NCI-H1092 (cell line): ENCODE data around the gene DNHD1.
"Not testable (repeated sequence)": the region's sequence is repeated elsewhere in the genome, so short reads cannot be mapped to it uniquely, and the experiment has no call there.

Source experiments
- DNase-seq: peaks from one replicate; lab custom pipeline; 2025; lab: John Stamatoyannopoulos, UW

The DNHD1 gene

DNA sequence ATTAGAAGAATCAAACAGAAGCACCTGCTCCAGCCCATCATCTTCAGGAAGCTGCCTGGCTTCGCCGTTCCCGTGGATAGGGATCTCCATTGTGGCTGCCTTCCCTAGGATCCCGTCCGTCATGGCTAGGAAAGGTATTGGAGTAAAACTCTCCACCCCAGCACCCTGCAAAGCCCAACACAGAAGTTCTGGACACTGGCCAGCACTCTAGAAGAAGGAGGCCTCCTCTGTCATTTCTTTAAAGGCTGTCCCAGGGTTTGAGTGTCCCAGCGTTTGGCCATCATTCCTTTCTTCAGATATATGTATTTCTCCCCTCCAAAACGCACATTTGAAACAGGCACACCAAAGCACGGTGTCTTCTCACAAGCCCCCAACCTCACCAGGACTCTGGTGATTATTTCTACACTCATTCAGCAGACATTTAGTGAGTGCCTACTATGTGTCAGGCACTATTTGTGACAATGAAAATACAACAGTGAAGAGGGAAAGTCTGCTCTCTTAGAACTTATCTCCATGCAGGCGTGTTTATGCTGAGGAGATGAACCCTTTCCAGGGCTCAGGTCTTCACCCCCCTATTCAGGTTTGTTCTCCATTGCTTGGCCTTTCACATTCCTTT lies 16.7 kb upstream of the DNHD1 start:
- no peak for DNase-seq

DNA sequence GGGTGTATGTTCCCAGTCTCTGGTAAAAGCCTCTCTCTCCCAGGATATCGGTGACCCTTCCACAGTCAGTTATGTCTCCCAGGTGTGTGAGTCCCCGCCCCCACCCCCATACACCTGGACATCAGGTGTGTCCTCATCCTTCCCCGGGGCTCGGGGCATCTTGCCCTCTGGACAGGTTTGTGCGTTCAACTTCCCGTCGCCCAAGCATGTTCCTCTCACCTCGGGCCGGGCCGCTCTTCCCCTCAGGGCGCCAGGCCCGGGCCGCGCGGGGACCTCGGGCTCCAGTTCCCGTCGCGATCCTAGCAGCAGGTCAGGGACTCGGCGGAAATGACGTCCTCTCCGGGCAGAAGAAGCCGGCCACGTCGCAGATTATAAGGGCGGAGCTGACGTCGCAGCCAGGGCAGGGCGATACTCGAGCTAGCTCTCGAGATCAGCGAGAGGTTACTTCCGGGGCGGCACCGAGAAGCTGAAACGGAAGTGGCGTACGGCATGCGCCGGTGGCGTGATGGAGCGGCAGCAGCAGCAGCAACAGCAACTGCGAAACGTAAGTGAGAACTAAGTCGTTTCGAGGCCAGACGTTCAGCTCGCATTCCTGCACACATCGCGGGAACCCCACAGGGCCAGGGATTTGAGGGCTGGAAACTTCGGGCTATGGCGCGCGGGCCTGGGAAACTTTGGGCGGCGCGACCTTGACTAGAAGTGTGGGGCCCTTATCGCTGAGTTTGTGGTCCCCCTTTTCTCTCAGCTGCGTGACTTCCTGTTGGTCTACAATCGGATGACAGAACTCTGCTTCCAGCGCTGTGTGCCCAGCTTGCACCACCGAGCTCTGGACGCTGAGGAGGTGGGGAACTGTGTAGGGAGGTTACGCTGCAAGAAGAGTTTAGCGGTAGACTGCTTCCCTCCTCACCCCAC lies 15.8 kb upstream of the DNHD1 start, which contains the start of the genes ARFIP2 and TIMM10B:
ARFIP2 (minus strand) TSS at position 320 of the 912 bp plus-strand sequence. CDS start 910 bp downstream, outside the sequence.
TIMM10B (plus strand) TSS at position 490 of the 912 bp plus-strand sequence; CDS start at position 506, 16 bp downstream.
- DNase-seq = peak; percentile 97

DNA sequence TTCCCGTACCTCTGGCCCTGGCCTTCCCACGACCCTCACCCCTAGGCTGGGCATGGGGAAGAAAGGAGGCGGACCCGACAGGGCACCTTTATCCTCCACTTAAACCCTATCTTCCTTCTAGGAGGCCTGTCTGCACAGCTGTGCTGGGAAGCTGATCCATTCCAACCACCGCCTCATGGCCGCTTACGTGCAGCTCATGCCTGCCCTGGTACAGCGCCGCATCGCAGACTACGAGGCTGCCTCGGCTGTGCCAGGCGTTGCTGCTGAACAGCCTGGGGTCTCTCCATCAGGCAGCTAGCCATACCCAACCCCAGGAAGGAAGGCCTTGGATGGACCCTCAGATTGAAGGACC lies 15.2 kb upstream of the DNHD1 start:
- no peak for DNase-seq

DNA sequence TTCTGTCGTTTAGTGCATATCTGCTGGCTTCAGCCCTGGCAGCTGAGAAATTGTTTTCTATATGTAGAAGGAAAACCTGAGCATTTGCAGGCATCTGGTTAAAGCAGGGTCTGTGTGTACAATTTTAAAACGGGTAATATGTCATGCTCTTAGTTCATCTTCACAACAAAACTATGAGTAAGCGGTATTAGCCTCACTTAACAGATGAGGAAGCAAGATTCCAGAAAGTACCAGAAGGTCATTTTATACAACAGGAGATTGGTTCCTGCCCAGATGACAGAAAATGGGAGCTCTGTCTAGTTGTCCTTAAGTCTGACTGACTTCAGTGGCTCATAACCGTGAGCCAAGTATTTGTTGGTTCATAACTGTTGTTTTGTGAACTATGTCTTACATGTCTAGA lies 14.6 kb upstream of the DNHD1 start:
- no peak for DNase-seq

DNA sequence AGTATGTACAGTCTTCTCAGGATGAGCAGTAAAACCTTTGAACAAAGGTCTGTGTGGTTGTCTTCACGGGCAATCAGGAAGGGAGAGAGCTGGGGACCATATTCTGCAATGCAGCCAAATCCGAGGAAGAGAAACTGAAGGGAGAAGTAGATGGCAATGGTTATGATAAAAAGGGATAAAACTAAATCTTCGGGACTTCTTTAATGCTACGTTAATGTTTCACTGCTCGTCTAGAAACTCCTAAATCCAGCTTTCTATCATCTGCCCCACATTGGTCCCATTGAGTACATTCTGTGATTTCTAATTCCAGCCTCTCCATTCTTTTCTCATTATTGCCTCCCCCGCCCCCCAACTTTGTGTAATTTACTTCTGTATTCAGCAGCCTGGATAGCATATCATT lies 14.1 kb upstream of the DNHD1 start:
- no peak for DNase-seq

DNA sequence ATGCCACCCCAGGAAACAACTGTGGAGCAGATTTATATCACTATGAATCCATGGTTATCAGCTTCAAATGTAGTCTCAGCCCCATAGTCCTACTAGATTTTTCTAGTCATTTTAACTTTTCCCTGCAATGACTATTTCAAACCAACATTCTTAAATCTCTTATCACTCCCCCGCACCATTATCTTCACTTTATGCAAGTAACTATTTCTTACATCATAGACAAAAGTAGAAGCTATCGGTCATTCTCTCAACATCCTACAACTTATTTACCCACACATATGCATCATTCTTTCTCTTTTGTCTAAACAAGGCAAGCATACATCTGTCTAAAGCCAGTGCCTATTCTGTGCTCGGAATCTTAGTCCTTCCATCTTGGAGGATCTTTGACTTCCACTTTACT lies 11.4 kb upstream of the DNHD1 start:
- DNase-seq = no peak

DNA sequence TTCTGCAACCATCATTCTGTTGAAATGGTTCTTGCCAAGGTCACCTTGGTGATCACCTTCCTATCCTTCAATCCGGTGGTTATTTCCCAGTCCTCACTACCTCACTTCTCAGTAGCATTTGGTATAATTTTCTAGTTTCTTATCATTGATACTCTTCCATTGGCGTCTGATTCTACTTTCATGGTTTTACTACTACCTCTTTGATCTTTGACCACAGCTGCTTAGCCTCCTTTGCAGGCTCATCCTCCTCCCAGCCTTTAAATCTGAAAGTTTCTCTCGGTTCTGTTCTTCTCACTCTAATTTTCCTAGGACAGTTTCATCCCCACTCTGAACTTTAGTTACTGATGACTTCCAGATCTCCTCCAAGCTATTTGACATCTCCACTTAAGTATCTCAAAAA lies 10.8 kb upstream of the DNHD1 start:
- DNase-seq = no peak

DNA sequence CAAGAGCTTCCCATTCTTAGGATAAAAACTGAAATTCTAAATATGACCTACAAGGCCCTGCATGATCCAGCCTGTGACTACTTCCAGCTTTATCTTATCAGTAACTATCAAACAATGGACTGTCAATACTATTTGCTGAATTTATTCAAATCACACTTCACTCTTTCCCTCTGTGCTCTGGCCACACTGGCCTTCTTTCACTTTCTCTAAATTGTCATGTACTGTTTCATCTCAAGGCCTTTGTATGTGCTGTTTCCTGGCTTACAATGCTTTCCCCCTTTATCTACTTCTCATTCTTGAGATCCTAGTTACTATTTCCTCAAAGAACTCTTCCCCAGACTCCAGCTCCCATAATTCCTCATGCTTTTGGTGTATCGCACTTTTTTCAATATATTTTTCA lies 10.1 kb upstream of the DNHD1 start:
- DNase-seq = no peak

DNA sequence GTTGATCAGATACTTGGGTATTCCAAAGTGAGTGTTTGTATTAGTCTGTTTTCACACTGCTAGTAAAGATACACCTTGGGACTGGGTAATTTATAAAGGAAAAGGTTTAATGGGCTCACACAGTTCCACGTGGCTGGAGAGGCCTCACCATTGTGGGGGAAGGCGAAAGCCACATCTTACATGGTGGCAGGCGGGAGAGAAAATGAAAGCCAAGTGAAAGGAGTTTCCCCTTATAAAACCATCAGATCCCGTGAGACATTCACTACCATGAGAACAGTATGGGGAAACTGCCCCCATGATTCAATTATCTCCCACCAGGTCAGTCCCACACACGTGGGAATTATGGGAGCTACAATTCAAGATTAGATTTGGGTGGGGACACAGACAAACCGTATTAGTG lies 8.7 kb upstream of the DNHD1 start:
- no peak for DNase-seq

DNA sequence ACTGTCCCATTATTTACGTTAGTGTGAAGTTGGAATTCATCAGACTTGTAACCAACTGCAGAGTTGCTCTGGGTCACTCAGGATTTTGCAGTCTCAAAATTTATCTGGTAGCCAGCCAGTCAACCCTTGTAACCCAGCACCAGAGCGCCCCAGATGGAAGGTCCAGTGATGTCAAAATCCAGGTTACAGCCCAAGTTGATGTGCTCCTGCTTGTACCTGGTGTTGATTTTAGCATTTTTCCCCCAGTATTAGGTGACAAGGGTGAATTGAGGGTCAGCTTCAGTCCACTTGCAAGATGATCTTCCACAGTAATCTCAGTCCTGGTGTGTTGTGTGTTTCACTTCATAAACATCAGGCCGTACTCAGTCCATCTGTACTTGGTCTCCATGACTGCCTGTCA lies 8.3 kb upstream of the DNHD1 start:
- DNase-seq = no peak

DNA sequence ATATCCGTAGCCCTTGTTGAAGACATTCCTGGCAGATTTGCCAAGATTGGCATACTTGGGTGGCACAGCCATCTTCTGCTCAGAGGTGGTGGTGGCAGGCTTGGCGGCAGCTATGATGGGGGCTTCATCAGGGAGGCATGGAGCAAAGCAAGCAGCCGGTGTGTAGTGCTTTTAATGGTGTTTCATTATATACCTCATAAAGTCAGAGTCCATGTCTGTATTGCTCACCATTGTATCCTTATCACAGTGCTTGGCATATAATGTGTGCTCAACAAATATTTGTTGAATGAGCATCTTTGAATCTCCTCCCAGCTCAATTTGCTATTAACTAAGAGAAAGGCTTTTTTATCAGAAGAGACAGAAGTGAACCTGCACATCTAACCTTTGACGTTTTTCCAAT lies 7.8 kb upstream of the DNHD1 start:
- no peak for DNase-seq

DNA sequence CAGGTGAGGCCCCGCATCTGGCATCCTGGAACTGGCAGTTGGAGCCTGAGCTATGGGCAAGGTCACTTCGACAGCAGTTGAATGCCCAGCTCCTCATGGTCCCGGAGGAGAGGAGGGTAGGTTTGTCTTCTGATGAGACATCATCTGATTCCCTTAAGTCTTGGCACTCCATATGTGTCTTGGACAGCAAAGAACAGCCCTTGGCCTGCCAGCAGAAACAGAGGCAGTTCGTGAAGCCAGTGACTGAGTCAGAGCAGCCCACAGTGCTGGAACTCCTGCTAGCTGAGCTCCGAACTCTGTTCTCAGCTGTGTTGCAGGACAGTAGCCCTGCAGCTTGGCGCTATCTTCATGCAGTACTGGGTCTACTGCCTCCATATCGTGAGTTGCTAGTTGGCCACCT lies 1.0 kb downstream of the DNHD1 start:
- no peak for DNase-seq

DNA sequence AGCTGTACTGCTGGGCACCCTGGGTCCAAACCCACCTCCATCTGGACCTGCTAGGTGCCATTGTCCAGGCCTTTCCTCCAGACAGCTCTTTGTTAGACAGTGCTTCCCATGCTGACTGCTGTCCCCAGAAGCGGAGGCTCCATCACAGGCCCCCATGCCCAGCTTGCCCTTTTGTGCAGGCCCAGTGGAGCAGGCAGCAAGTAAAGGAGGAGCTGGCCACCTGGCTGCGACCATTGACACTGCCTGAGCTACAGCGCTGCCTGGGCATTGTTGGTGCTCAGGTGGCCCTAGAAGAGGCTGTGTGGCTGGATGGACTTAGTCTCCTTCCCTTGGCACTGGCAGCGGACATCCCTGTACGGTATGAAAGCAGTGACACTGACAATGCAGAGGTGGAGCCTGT lies 1.5 kb downstream of the DNHD1 start:
- DNase-seq = no peak

DNA sequence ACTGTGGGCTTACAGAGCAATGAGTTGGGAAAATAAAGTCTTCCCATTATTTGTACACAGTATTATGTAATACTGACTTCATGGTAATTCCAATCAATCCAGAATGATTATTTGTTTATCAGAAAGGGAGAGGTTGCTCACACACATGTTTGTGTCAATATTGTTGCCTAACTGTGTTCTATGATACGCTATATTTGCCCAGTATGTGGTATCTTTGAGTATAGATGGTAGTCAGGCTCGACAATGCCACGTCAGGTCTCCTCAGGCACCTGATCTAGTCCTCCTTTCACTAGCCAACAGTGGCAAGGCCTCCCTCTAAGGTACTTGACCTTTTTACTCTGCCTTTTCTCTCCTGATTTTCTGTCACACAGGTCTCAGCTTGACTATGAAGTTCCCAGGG lies 5.3 kb downstream of the DNHD1 start:
- DNase-seq = no peak

DNA sequence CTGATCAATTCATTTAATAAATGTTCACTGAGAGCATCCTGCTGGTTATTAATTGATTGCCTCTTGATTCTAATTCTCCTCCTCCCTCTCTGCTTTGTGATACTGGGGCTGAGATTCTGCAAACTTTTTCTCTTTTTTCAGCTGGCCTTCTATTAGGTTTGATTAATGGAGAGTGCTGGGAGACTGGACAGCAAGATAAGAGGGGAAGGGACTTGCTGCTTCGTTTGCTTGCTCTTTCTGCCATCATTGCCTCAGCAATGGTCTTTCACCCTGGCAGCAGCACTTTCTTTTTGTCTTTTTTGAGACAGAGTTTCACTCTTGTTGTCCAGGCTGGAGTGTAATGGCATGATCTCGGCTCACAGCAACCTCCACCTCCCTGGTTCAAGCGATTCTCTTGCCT lies 7.1 kb downstream of the DNHD1 start:
- no peak for DNase-seq

DNA sequence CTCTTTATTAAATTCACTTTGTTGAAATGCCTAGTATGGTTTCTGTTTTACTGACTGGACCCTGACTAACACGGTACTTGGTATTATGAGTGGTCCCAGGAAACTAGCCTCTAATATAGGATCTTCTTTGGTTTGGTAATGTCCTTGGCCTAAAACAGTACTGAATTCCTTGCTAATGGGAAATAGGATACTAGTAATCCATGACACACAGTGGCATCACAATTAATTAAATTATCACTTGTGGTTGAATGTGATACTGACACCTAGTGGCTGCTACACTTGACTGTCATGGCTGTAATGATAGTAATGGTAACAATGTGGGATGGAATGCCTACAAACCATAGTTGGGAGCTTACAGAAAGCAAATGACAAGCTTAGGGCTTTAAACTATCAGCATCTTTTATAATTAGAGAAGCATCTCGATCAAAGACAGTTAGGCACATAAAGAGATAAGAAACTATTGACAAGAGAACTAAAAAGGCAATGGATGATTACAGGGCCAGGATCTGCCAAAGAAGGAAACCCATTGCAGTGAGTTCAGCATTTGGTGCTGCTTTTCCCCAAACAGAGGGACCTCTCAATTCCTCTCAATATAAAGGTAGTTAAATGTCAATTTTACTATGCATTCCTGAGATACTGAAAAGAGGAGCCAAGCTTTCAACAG lies 8.6 kb downstream of the DNHD1 start:
- no peak for DNase-seq

DNA sequence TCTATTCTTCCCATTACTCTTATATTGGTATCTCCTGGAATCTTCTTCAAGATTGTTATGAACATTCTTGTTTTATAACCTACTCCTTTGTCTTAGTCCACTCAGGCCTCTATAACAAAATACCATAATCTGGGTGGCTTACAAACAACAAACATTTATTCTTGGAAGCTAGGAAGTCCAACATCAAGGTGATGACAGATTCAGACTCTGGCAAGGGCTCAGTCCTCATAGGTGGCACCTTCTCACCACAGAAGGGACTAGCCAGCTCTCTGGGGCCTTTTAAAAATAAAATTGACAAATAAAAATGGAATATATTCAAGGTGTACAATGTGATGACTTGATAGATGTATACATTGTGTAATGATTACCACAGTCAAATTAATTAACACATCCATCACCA lies 19.8 kb downstream of the DNHD1 start:
- DNase-seq = no peak

DNA sequence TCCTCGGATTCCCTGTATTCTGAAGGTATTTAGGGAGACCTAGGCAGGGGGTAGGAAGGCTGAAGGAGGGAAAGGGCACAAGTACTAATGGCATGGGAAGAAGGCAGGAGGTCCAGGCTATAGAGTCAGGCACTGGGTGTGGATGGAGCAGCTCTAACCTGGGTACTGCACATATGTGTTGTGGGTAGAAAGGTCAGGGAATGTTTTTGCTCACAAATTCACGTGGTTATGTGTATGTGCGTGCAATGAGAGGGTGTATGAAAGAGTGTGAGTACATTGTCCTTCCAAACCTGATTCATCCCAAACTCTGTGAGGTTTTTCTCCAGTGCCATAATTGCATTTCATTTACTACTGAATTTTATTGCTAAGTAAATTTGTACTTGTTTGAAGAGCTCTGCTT lies 23.2 kb downstream of the DNHD1 start:
- DNase-seq = no peak

DNA sequence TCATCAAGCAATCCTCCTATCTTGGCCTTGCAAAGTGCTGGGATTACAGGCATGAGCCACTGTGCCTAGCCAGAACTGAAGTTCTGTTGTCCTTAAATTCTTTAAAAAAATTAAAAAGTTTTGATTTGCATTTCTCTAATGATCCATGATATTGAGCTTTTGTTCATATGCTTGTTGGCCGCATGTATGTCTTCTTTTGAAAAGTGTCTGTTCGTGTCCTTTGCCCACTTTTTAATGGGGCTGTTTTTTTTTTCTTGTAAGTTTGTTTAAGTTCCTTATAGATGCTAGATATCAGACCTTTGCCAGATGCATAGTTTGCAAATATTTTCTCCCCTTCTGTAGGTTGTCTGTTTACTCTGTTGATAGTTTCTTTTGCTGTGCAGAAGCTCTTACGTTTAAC lies 24.9 kb downstream of the DNHD1 start:
- not testable (repeated sequence) for DNase-seq

DNA sequence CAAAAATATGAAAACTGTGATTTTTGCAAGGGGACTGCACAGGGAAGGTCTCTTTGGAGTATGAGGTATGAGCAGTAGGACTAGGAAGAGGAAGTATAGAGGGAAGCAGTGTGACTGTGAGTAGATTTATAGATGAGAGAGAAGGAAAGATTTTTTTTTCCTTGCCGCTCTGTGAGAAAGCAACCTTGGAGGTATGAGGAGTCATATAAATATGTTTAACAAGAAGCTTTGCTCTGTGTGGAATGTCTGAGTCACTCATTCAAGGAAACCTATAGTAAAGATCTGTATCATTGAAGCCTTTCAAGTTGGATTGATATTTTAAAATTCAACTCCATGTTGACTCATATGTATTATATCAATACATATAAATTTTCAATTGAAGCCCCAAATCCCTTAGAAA lies 26.2 kb downstream of the DNHD1 start:
- DNase-seq = no peak

DNA sequence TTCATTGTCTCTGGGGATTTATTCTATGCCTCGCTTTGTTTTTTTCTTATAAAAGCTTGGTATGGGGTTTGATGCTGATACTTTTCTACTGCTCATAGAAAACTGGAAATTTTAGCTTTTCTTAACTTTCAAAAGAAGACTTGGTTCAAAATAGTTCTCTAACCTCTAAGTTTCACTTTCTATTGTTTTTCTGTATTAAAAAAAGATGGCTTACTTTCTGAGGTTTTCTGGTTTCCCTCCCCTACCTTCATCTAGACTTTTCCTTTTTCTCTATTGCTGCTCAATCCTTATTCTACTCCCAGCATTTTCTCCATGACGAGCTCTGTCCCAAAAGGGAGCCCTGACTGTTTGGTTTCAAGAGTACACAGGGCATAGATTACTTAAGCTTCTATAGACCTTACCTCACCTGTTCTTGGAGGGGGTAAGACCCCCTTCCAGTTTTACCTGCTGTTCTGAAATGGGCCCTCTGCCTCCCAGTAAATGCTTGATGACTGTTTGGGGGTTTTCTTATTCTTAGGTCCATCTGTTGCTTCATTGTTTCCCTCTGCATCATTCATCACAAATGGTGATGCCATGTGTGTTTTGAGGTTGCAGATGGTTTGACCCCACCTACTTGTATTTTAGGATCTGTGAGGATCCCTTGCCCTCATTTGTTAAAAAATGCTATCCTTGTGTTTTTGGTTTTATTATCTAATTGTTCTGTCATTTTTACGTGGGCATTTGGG lies 29.5 kb downstream of the DNHD1 start:
- DNase-seq = no peak

DNA sequence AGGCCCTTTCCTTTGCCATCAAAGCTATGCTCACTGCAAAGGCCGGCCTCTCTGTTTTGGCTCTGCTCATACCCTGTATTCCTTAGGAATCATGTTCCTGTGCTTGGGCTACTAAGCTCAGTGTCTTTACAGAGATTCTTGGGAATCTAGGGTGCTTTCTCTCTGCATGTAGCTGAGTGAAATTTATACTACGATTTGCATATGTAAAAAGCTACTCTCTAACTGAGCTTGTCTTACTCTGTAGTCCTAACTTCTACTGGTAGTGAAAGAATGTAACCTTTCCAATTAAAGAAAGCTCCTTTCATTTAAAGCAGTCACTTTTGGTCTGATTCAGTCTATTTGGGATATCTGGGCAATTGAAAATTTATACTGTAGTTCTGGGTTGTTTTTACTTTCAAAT lies 32.2 kb downstream of the DNHD1 start:
- DNase-seq = no peak
